ENCODE results near the gene MOB3B. TPM values are rescaled to one million over a fixed set of nuclear protein-coding genes. Genes with fewer than 3 reads are reported as not detected.

Gene MOB3B
- total RNA-seq, 3 donors from 2014 or later (not counting 1 experiment from before 2014, with no cell fraction given) = 0.23 to 0.30 (median 0.28) TPM

- H3K4me1 Mint-ChIP-seq = no peaks in the 10 kb centered on the region
- DNase-seq (no peak), ATAC-seq (no peak)
- H3K36me3 Mint-ChIP-seq = no peaks in the 10 kb centered on the region
- H3K9me3 Mint-ChIP-seq = no peaks in the 10 kb centered on the region
- intact Hi-C loops (cut with micrococcal nuclease) = no loop called here
- Histone ChIP-seq H3K27ac (ENCODE audit: low read length) (no peak overlapping the region), H3K36me3 (ENCODE audit: control insufficient read depth, insufficient read depth, low read length) (no peaks in the 10 kb centered on the region), H3K4me1 (ENCODE audit: control insufficient read depth, insufficient read depth, low read length) (no peaks in the 10 kb centered on the region), H3K4me3 (ENCODE audit: low read length) (no peak overlapping the region), H3K9me3 (ENCODE audit: control insufficient read depth, insufficient read depth, low read length) (no peaks in the 10 kb centered on the region), H3K27me3 (ENCODE audit: control insufficient read depth, insufficient read depth, low read length) (no peaks in the 10 kb centered on the region)
- H3K4me3 Mint-ChIP-seq = no peak overlapping the region
- no peak overlapping the region for H3K27ac Mint-ChIP-seq
- H3K27me3 Mint-ChIP-seq (ENCODE audit: low read depth in 2 of 2) = peaks cover 0 to 16% of the 10 kb centered on the region in 2 donors
- TF ChIP-seq, protein P1, sequence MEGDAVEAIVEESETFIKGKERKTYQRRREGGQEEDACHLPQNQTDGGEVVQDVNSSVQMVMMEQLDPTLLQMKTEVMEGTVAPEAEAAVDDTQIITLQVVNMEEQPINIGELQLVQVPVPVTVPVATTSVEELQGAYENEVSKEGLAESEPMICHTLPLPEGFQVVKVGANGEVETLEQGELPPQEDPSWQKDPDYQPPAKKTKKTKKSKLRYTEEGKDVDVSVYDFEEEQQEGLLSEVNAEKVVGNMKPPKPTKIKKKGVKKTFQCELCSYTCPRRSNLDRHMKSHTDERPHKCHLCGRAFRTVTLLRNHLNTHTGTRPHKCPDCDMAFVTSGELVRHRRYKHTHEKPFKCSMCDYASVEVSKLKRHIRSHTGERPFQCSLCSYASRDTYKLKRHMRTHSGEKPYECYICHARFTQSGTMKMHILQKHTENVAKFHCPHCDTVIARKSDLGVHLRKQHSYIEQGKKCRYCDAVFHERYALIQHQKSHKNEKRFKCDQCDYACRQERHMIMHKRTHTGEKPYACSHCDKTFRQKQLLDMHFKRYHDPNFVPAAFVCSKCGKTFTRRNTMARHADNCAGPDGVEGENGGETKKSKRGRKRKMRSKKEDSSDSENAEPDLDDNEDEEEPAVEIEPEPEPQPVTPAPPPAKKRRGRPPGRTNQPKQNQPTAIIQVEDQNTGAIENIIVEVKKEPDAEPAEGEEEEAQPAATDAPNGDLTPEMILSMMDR (IDR thresholded peaks at IDR 0.05) = no peak
- WGBS (ENCODE audit: insufficient coverage) = 83% methylated on average over 10 of the region's 10 CpGs
Measured at GRCh38 chr9:27519466-27520465, 9.8 kb downstream of the MOB3B start.

DNA sequence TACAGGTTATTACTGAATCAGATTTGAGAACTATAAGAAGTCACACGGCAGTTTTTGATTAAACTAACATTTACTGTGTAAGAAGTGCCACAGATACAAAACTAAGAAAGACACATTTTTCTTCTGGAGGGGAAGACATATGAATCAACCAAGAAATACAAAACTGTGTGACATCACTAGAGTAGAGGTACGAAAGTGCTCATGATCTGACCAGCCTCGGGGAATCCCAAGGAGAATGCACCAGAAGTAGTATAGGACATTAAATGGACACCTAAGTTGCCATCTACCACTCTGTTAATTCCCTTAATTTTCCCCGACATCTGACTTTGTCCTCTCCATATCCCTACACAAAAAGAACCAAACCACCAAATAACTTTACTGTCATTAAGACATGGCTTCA, 10.8 kb downstream of the MOB3B start:
- ATAC-seq (no peak), DNase-seq (no peak)
- Histone ChIP-seq H3K27ac (ENCODE audit: low read length) (no peak overlapping the region), H3K4me3 (ENCODE audit: low read length) (no peak overlapping the region), H3K4me1 (ENCODE audit: control insufficient read depth, insufficient read depth, low read length) (no peaks in the 10 kb centered on the region), H3K9me3 (ENCODE audit: control insufficient read depth, insufficient read depth, low read length) (no peaks in the 10 kb centered on the region), H3K36me3 (ENCODE audit: control insufficient read depth, insufficient read depth, low read length) (no peaks in the 10 kb centered on the region), H3K27me3 (ENCODE audit: control insufficient read depth, insufficient read depth, low read length) (no peaks in the 10 kb centered on the region)
- no peaks in the 10 kb centered on the region for H3K36me3 Mint-ChIP-seq
- no peak overlapping the region for H3K27ac Mint-ChIP-seq
- 81% methylated on average over 4 of the region's 4 CpGs for WGBS (ENCODE audit: insufficient coverage)
- H3K4me3 Mint-ChIP-seq = no peak overlapping the region
- peaks cover 0 to 16% of the 10 kb centered on the region in 2 donors for H3K27me3 Mint-ChIP-seq (ENCODE audit: low read depth in 2 of 2)
- intact Hi-C loops (cut with micrococcal nuclease) = no loop called here
- TF ChIP-seq, protein P1 (IDR thresholded peaks at IDR 0.05) = no peak
- no peaks in the 10 kb centered on the region for H3K9me3 Mint-ChIP-seq
- H3K4me1 Mint-ChIP-seq = no peaks in the 10 kb centered on the region

DNA sequence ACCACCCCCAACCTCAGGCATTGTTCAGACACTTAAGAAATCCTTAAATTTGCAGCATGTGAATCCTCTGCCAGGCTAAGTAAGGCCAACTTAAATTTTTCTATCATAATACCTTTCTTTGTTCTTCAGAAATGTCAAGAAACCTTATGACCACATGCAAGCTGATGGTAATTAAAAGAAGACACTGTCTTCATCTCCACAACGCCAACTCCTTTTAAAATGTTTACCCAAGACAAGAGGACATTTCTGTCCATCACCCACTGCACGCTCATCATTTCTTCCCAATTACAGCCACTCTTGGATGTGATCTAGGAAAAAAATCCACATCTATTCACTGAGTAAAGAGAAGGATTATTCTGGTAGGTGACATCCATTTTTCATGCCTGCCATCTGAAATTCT, 11.6 kb downstream of the MOB3B start:
- DNase-seq (no peak), ATAC-seq (no peak)
- WGBS (ENCODE audit: insufficient coverage) = 75% methylated on average over 1 of the region's 2 CpGs
- Mint-ChIP-seq H3K27me3 (ENCODE audit: low read depth in 2 of 2) (peaks cover 0 to 11% of the 10 kb centered on the region in 2 donors), H3K4me1 (no peaks in the 10 kb centered on the region), H3K27ac (no peak overlapping the region), H3K4me3 (no peak overlapping the region), H3K9me3 (peaks cover 0 to 4% of the 10 kb centered on the region in 2 donors), H3K36me3 (no peaks in the 10 kb centered on the region)
- Histone ChIP-seq H3K27me3 (ENCODE audit: control insufficient read depth, insufficient read depth, low read length) (no peaks in the 10 kb centered on the region), H3K4me3 (ENCODE audit: low read length) (no peak overlapping the region), H3K36me3 (ENCODE audit: control insufficient read depth, insufficient read depth, low read length) (no peaks in the 10 kb centered on the region), H3K9me3 (ENCODE audit: control insufficient read depth, insufficient read depth, low read length) (no peaks in the 10 kb centered on the region), H3K4me1 (ENCODE audit: control insufficient read depth, insufficient read depth, low read length) (no peaks in the 10 kb centered on the region), H3K27ac (ENCODE audit: low read length) (no peak overlapping the region)
- intact Hi-C loops (cut with micrococcal nuclease) = no loop called here
- TF ChIP-seq, protein P1 (IDR thresholded peaks at IDR 0.05) = no peak

All from natural killer cell (primary cell).